ENCODE measurements around the gene TWSG1.

Gene TWSG1

GRCh38 chr18:9334329-9334972 is at the start of gene TWSG1:
TWSG1 (plus strand) TSS chr18:9334773; CDS start chr18:9337230, 2,457 bp downstream.
- DNase-seq = peak; percentile 53

- no peak for DNase-seq
These were observed 49.0 kb upstream of the TWSG1 start for GRCh38 chr18:9285604-9286003.

GRCh38 chr18:9287036-9287435 is 47.5 kb upstream of the TWSG1 start:
- no peak for DNase-seq

- DNase-seq = no peak
These were observed 44.9 kb upstream of the TWSG1 start for GRCh38 chr18:9289698-9290097.

- no peak for DNase-seq
These were observed 44.4 kb upstream of the TWSG1 start for GRCh38 chr18:9290156-9290555.

GRCh38 chr18:9292047-9292446 is 42.5 kb upstream of the TWSG1 start:
- DNase-seq = no peak

- DNase-seq = no peak
These were observed 40.6 kb upstream of the TWSG1 start for GRCh38 chr18:9293948-9294347.

- no peak for DNase-seq
These were observed 38.2 kb upstream of the TWSG1 start for GRCh38 chr18:9296233-9297006.

GRCh38 chr18:9297007-9297393 is 37.6 kb upstream of the TWSG1 start:
- DNase-seq = no peak

GRCh38 chr18:9304388-9305070 is 30.0 kb upstream of the TWSG1 start:
- DNase-seq = no peak

- no peak for DNase-seq
These were observed 15.2 kb upstream of the TWSG1 start for GRCh38 chr18:9319333-9319732.

GRCh38 chr18:9321017-9321452 is 13.5 kb upstream of the TWSG1 start:
- DNase-seq = no peak

- DNase-seq = no peak
These were observed 12.8 kb upstream of the TWSG1 start for GRCh38 chr18:9321736-9322135.

GRCh38 chr18:9322744-9323143 is 11.8 kb upstream of the TWSG1 start:
- no peak for DNase-seq

- DNase-seq = no peak
These were observed 10.7 kb upstream of the TWSG1 start for GRCh38 chr18:9323750-9324445.

GRCh38 chr18:9325716-9326115 is 8.9 kb upstream of the TWSG1 start:
- no peak for DNase-seq

GRCh38 chr18:9328776-9329175 is 5.8 kb upstream of the TWSG1 start:
- DNase-seq = no peak

- DNase-seq = no peak
These were observed 5.1 kb upstream of the TWSG1 start for GRCh38 chr18:9329471-9329870.

GRCh38 chr18:9330419-9330818 is 4.2 kb upstream of the TWSG1 start:
- DNase-seq = no peak

- DNase-seq = no peak
These were observed 888 bp upstream of the TWSG1 start for GRCh38 chr18:9333441-9334328.

GRCh38 chr18:9334973-9335696 is 562 bp downstream of the TWSG1 start:
- no peak for DNase-seq

GRCh38 chr18:9335697-9336045 is 1.1 kb downstream of the TWSG1 start:
- no peak for DNase-seq

All from SIG-M5 (cell line).